Left renal pelvis (tissue), 4 donors: ENCODE results near the gene TRIM38. TPM values are rescaled to one million over a fixed set of nuclear protein-coding genes. Genes with fewer than 3 reads are reported as not detected.
"Not testable (repeated sequence)": the region's sequence is repeated elsewhere in the genome, so short reads cannot be mapped to it uniquely, and the experiment has no call there.

Experiments used
- DNase-seq, 4 donors: peaks; one replicate each; pipeline ENCODE4 v3.0.0-alpha.2; 2013; ENCODE audit warnings: low read depth in 4 of 4, low spot score in 3 of 4
- polyA plus RNA-seq, 4 donors: library from polyadenylated mRNA; unstranded; fragments of 120-200 nt; gene quantifications; one replicate each; pipeline ENCODE4 v1.2.1, GENCODE V29; 2013; ENCODE audit not compliant: insufficient read length in 4 of 4

Gene TRIM38
- polyA plus RNA-seq, 4 donors: 7.6 to 11.8 (median 10.4) TPM

- DNase-seq: no peak
Observed at GRCh38 chr6:25939593-25939992, 23.0 kb upstream of the TRIM38 start.

DNA sequence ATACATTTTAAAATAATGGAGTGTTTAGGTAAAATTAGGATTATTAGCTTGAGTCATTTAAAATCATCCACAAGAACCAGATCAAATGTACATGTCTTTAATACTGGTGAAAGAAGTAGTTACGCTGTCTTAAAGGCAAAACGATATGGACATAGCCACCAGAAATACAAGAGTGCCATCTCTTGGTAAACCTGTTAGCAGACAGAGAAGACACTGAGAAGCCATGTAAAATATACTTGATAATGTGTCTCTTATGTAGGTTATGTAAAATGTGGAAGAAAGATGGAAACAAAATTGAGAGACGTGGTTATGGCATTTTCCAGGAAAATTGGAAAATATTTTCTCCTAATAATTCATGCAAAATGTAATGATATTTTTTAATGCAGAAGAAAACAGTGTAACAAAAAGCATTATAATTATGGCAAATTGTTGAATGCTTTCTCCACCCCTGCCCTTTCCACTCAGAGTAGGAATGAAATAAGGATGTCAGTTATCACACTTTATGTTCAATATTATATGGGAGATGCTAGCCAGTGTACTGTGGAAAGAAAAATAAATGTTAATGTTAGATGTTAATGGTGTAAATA lies 19.9 kb upstream of the TRIM38 start:
- no peak for DNase-seq

GRCh38 chr6:25943887-25944286 lies 18.7 kb upstream of the TRIM38 start:
- no peak for DNase-seq

- DNase-seq: no peak
Observed at GRCh38 chr6:25944688-25945574, 17.7 kb upstream of the TRIM38 start.

DNA sequence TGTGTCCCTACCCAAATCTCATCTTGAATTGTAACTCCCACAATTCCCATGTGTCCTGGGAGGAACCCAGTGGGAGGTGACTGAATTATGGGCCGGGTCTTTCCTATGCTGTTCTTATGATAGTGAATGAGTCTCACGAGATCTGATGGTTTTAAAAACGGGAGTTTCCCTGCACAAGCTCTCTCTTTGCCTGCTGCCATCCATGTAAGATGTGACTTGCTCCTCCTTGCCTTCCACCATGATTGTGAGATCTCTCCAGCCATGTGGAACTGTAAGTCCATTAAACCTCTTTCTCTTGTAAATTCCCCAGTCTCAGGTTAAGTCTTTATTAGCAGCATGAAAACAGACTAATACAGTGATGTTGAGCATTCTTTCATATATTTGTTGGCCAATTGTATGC lies 16.9 kb upstream of the TRIM38 start:
- not testable (repeated sequence) for DNase-seq

- DNase-seq: no peak
Observed at GRCh38 chr6:25946631-25947030, 16.0 kb upstream of the TRIM38 start.

- not testable (repeated sequence) for DNase-seq
Observed at GRCh38 chr6:25947492-25947891, 15.1 kb upstream of the TRIM38 start.

- DNase-seq: no peak
Observed at GRCh38 chr6:25949695-25950094, 12.9 kb upstream of the TRIM38 start.

DNA sequence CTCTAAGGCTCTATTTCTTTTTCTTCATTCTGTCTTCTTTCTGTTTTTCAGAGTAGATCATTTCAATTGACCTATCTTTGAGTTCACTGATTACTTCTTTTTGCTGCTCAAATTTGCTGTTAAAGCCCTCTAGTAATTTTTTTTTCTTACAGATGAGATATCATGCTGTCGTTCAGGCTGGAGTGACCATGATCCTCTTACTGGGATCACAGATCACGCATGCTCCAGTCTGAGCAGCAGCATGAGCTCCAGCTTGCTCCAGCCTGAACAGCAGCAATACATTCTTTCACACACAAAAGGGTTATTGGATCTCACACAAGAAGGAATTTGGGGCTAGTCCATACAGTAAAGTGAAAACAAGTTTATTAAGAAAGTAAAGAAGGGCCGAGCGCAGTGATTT lies 12.3 kb upstream of the TRIM38 start:
- DNase-seq: no peak

GRCh38 chr6:25951296-25952032 lies 11.1 kb upstream of the TRIM38 start:
- DNase-seq: no peak

DNA sequence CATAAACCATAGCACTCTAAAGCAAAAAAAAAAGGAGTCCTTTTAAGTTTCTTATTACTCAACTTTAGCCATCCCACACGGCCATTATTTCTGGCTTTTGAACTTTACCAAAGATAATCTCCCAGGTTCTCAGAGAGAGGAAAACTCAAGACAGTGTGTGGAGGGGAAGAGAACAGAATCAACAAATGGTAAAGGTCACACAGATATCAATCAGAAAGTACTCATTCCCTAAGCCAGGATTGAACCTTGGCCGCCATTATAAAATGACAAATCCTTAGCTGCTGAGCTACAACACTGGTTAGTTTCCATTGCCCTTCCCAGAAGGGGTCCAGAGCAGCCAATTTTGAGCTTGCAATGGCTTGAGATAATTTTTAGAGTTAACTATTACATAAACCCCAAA lies 10.1 kb upstream of the TRIM38 start:
- DNase-seq: no peak

GRCh38 chr6:25953733-25954132 lies 8.9 kb upstream of the TRIM38 start:
- no peak for DNase-seq

- DNase-seq: no peak
Observed at GRCh38 chr6:25954756-25955155, 7.8 kb upstream of the TRIM38 start.

DNA sequence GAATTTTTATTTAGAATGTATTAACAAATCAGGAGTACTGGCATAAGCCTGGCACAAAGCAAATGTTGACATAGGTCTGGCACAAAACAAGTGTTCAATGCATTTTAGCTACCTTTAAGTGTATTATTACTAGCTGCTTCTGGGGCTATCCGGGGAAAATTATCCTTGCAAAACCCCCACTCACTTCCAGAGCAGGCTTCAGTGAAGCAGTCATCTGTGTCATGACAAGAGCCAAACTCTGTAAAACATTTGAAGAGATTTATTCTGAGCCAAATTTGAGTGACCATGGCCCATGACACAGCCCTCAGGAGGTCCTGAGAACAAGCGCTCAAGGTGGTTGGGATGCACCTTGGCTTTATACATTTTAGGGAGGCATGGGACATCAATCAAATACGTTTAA lies 6.4 kb upstream of the TRIM38 start:
- no peak for DNase-seq

GRCh38 chr6:25958700-25959162 lies 3.9 kb upstream of the TRIM38 start:
- DNase-seq: no peak

GRCh38 chr6:25959890-25960536 lies 2.6 kb upstream of the TRIM38 start:
- no peak for DNase-seq

DNA sequence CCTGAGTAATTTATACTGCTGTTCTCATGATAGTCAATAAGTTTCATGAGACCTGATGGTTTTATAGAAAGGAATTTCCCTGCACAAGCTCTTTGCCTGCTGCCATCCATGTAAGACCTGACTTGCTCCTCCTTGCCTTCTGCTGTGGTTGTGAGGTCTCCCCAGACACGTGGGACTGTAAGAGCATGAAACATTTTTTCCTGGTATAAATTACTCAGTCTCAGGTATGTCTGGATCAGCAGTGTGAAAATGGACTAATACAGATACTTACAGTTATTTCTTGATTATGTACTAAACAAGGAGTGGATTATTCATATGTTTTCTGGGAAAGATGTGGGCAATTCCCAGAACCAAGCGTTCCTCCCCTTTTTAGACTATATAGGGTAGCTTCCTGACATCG lies 1.9 kb upstream of the TRIM38 start:
- no peak for DNase-seq

GRCh38 chr6:25961619-25962148 lies 918 bp upstream of the TRIM38 start:
- no peak for DNase-seq

DNA sequence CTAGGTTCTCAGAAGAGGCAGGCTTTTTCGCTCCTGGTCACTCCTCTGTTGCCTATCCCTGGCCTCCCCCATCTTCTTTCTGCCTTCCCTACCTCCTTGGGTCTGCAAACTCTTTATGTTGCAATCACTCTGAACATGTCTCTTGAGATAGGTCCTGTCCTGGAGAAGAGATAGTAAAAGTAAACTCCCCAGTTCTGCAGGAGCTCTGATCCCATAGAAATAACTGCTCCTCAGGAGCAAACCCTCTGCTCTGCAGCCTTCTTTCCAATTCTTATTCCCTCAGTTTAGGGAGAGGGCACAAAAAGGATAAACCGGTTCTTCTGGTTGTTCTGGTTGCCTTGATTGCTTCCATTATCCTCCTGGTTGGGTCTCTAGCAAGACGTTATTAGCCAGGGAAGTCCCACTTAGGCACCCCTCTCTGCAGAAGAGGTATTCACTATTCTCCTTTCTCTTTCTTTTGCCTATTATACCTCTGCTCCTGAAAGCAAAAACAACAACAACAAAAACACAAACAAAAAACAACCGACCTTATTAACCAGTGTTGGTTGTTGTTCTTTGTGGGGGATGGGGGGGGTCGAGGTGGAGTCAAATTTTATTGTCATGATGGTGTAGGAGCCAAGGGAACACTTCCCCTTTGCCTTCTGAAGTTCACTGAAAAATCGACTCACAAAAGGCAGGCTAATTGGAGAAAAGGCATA lies 973 bp downstream of the TRIM38 start:
- DNase-seq: peak in 2 of 4 donors; percentile 48 to 53

DNA sequence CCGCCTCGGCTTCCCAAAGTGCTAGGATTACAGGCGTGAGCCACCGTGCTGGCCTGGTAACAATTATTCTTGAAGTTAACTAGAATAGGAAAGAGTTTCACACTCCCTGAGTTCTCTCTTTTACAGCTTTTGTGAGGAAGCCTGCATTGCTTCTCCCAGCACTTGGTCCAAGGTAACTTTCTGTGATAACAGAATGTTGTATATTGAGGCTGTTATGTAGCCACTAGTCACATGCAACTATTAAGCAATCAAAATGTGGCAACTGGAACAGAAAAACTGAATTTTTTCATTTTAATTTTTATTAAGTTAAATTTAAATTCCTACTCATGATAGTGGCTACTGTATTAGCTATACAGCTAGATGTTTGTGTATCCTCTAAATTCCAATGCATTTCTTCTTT lies 2.5 kb downstream of the TRIM38 start:
- DNase-seq: no peak
